Left forelimb (tissue), 1 donor: ENCODE results near the gene COQ8B.
"Not testable (repeated sequence)": the region's sequence is repeated elsewhere in the genome, so short reads cannot be mapped to it uniquely, and the experiment has no call there.

Experiments used
- DNase-seq: peaks from one replicate; pipeline ENCODE4 v3.0.0-alpha.2; 2018; ENCODE audit warnings: low spot score

COQ8B gene

GRCh38 chr19:40666803-40667438 is 49.8 kb downstream of the COQ8B start:
- DNase-seq: no peak

GRCh38 chr19:40663695-40664692 is 52.7 kb downstream of the COQ8B start:
- DNase-seq: no peak

- DNase-seq: peak; percentile 94
Observed at GRCh38 chr19:40662925-40663694, 53.6 kb downstream of the COQ8B start.

GRCh38 chr19:40661616-40662015 is 55.1 kb downstream of the COQ8B start:
- DNase-seq: no peak

GRCh38 chr19:40659566-40659965 is 57.1 kb downstream of the COQ8B start:
- no peak for DNase-seq

GRCh38 chr19:40659116-40659515 is 57.6 kb downstream of the COQ8B start:
- DNase-seq: no peak

- no peak for DNase-seq
Observed at GRCh38 chr19:40658031-40658430, 58.7 kb downstream of the COQ8B start.

- DNase-seq: not testable (repeated sequence)
Observed at GRCh38 chr19:40655684-40656083, 61.0 kb downstream of the COQ8B start.

GRCh38 chr19:40652303-40652702 is 64.4 kb downstream of the COQ8B start:
- not testable (repeated sequence) for DNase-seq

- no peak for DNase-seq
Observed at GRCh38 chr19:40650749-40651305, 65.9 kb downstream of the COQ8B start.

- DNase-seq: not testable (repeated sequence)
Observed at GRCh38 chr19:40649903-40650675, 66.6 kb downstream of the COQ8B start.

- DNase-seq: no peak
Observed at GRCh38 chr19:40646743-40647254, 69.9 kb downstream of the COQ8B start.

GRCh38 chr19:40642757-40643305 is 73.9 kb downstream of the COQ8B start:
- no peak for DNase-seq

GRCh38 chr19:40642051-40642706 is 74.5 kb downstream of the COQ8B start:
- no peak for DNase-seq
